Neutrophil (primary cell): ENCODE data around the gene TMEM255B.

Experiments used
- H3K27ac ChIP-seq: fragments of 200-600 bp; sonication (generic); 2 replicates; pipeline ENCODE4 v1.5.1; 2016; ENCODE audit warnings: mild to moderate bottlenecking, moderate library complexity
- H3K27me3 ChIP-seq: fragments of 200-600 bp; sonication (generic); 2 replicates; pipeline ENCODE4 v1.6.0; 2016; ENCODE audit warnings: mild to moderate bottlenecking
- H3K36me3 ChIP-seq: fragments of 200-600 bp; sonication (generic); 2 replicates; pipeline ENCODE4 v1.5.1; 2017
- H3K4me1 ChIP-seq, 2 experiments: fragments of 200-600 bp in 1 of 2; sonication (generic) in 1 of 2; 1 replicate in 1 of 2; 2 replicates in 1 of 2; pipeline versions ENCODE4 v1.5.1 to v1.6.1; 2013 to 2016; ENCODE audit warnings: low read depth in 1 of 2, low read length in 1 of 2, mild to moderate bottlenecking in 1 of 2, moderate library complexity in 1 of 2; ENCODE audit not compliant: control insufficient read depth in 1 of 2, insufficient read depth in 1 of 2
- H3K4me3 ChIP-seq, 2 experiments: fragments of 200-600 bp in 1 of 2; sonication (generic) in 1 of 2; 1 replicate in 1 of 2; 2 replicates in 1 of 2; pipeline ENCODE4 v1.5.1; 2013 to 2016; ENCODE audit warnings: low read depth in 1 of 2, low read length in 1 of 2, mild to moderate bottlenecking in 1 of 2, moderate library complexity in 1 of 2
- H3K9me3 ChIP-seq: fragments of 200-600 bp; sonication (generic); 2 replicates; pipeline ENCODE4 v1.5.1; 2016
- CTCF ChIP-seq: fragments of 200-600 bp; sonication (generic); IDR thresholded peaks from 2 replicates; pipeline ENCODE4 v1.5.1; 2016; ENCODE audit warnings: antibody characterized with exemption

TMEM255B gene

DNA sequence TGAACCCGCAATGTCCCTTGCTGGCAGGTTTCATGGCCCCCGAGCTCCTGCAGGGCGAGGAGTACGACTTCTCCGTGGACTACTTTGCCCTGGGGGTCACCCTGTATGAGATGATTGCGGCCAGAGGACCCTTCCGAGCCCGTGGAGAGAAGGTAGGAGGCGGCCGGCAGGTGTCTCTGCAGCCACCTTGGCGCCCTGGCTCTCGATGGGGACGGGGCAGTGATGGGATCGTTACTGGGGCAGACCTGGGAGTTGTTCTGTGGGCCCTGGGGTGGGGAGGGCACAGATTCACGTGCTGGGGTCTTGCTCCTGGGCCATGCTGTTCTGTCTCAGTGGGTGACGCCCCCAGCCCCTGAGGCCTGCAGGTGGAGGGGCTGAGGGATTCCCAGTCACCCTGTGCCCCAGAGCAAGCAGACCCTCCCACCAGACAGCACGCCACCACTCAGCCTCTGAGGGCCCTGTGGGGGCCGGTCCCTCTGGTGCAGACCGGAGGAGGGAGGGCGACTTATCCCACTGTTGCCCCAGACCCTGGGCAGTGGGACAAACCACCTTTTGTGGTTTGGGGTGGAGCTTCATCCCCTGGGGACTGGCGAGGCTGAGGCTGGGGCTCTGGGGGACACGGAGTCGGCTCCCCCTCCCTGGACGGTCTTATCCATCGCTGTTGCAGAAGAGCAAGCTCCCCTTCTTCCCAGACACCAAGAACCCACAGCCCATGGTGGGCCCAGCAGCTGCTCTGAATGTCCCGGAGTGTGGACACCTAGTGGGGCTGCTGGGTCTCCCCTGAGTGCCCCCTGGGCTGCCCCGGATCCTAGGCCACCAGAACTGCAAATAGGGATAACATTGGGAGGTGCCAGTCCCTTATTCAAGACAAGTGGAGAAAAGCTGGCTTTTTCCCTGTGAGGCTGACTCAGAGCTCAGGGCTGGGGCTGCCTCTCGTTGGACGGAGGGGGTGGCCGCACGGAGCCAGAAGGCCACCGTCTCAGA is 27.5 kb upstream of the TMEM255B start:
- TF ChIP-seq CTCF = no peak
- Histone ChIP-seq H3K27me3 (peaks cover 44% of the 10 kb centered on the region), H3K27ac (no peak overlapping the region), H3K36me3 (no peaks in the 10 kb centered on the region), H3K9me3 (no peaks in the 10 kb centered on the region), H3K4me1 (peaks cover 9 to 24% of the 10 kb centered on the region in 2 experiments), H3K4me3 (no peak overlapping the region)

GRCh38 chr13:113732176-113732960 is 26.7 kb upstream of the TMEM255B start:
- Histone ChIP-seq H3K27me3 (peaks cover 44% of the 10 kb centered on the region), H3K36me3 (no peaks in the 10 kb centered on the region), H3K9me3 (no peaks in the 10 kb centered on the region), H3K27ac (no peak overlapping the region), H3K4me1 (peaks cover 18 to 28% of the 10 kb centered on the region in 2 experiments), H3K4me3 (no peak overlapping the region)
- no peak for TF ChIP-seq CTCF

- no peak for TF ChIP-seq CTCF
- H3K27me3 ChIP-seq = peaks cover 43% of the 10 kb centered on the region
These were observed 25.8 kb upstream of the TMEM255B start for GRCh38 chr13:113732961-113733950.

DNA sequence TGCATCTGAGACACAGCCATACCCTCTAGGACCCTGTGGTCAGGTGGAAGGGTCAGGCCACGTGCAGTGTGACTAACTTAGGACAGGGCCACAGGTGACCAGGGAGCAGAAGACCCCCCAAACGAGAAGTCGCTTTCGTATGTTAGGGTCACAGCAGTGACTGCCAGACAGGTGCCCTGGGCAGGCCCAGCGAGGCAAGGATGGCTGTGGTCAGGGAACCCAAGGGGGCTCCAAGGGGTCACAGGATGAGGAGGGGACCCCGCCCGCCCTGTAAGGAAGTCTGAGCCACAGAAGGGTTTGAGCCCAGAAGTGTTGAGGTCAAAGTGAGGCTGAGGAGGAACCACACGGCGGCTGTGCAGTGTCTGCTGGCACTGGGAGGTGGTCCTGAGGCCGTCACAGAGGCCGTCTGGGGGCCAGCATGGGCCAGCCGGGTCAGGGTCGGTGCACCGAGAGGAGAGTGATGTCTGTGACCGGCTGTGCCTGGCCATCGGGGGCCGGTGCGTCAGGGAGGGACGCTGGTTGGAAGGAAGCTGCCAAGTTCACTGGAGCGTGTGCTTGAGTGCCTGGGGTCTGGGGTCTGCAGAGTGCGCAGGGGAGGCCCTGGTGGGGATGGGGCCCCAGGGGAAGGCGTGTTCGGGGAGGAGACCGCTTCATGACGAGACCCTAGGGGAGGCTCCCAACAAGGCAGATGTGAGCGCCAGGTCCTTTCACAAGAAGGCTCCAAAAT is 24.8 kb upstream of the TMEM255B start:
- Histone ChIP-seq H3K27ac (no peak overlapping the region), H3K36me3 (no peaks in the 10 kb centered on the region), H3K4me3 (no peak overlapping the region), H3K4me1 (peaks cover 23 to 31% of the 10 kb centered on the region in 2 experiments), H3K9me3 (no peaks in the 10 kb centered on the region), H3K27me3 (peaks cover 33% of the 10 kb centered on the region)
- no peak for TF ChIP-seq CTCF

More at GRCh38 chr13:113732961-113733950, 25.8 kb upstream of the TMEM255B start:
- H3K27ac ChIP-seq = no peak overlapping the region
- no peaks in the 10 kb centered on the region for H3K36me3 ChIP-seq
- no peaks in the 10 kb centered on the region for H3K9me3 ChIP-seq
- H3K4me1 ChIP-seq = peaks cover 23 to 31% of the 10 kb centered on the region in 2 experiments
- no peak overlapping the region for H3K4me3 ChIP-seq
